KG1 (cell line): Measurements from ENCODE around the gene CHRNA4.

Experiments
- DNase-seq: peaks from one replicate; lab custom pipeline; 2025; lab: John Stamatoyannopoulos, UW

CHRNA4 gene

GRCh38 chr20:63363013-63363957, 2.1 kb upstream of the CHRNA4 start:
- DNase-seq = no peak

- DNase-seq = no peak
These were observed 1.4 kb upstream of the CHRNA4 start for GRCh38 chr20:63362436-63363009.

- DNase-seq = no peak
These were observed 628 bp upstream of the CHRNA4 start for GRCh38 chr20:63361519-63362435.

GRCh38 chr20:63359937-63360849, 956 bp downstream of the CHRNA4 start:
- no peak for DNase-seq

- no peak for DNase-seq
These were observed 1.8 kb downstream of the CHRNA4 start for GRCh38 chr20:63359164-63359934.

- DNase-seq = no peak
These were observed 2.9 kb downstream of the CHRNA4 start for GRCh38 chr20:63357921-63358905.

- no peak for DNase-seq
These were observed 3.9 kb downstream of the CHRNA4 start for GRCh38 chr20:63356931-63357879.

- no peak for DNase-seq
These were observed 4.6 kb downstream of the CHRNA4 start for GRCh38 chr20:63356511-63356910.

GRCh38 chr20:63355781-63356295, 5.3 kb downstream of the CHRNA4 start:
- DNase-seq = no peak

- no peak for DNase-seq
These were observed 6.4 kb downstream of the CHRNA4 start for GRCh38 chr20:63354636-63355350.

GRCh38 chr20:63352811-63353221, 8.3 kb downstream of the CHRNA4 start:
- DNase-seq = no peak

GRCh38 chr20:63351811-63352591, 9.1 kb downstream of the CHRNA4 start:
- no peak for DNase-seq

GRCh38 chr20:63351326-63351700, 9.8 kb downstream of the CHRNA4 start:
- DNase-seq = no peak

- no peak for DNase-seq
These were observed 10.4 kb downstream of the CHRNA4 start for GRCh38 chr20:63350597-63351325.

- no peak for DNase-seq
These were observed 11.0 kb downstream of the CHRNA4 start for GRCh38 chr20:63350196-63350595.

- DNase-seq = no peak
These were observed 11.6 kb downstream of the CHRNA4 start for GRCh38 chr20:63349516-63349895.
